Inferior parietal cortex (tissue), 1 donor: ENCODE data around the gene GPR55.

Experiments used
- DNase-seq: peaks from one replicate; pipeline ENCODE4 v3.0.0-alpha.2; 2016; ENCODE audit errors: extremely low spot score

GPR55 gene

GRCh38 chr2:230866756-230867523 lies 58.1 kb downstream of the GPR55 start:
- peak; percentile 59 for DNase-seq

- DNase-seq, result no peak
These were observed 59.0 kb downstream of the GPR55 start for GRCh38 chr2:230865766-230866755.

GRCh38 chr2:230865307-230865765 lies 59.7 kb downstream of the GPR55 start:
- DNase-seq, result no peak

- no peak for DNase-seq
These were observed 60.3 kb downstream of the GPR55 start, which contains the start of gene ITM2C for GRCh38 chr2:230864605-230865306. TSS of gene ITM2C (plus strand) at chr2:230864942. CDS start at chr2:230865026, 84 bp downstream.

GRCh38 chr2:230864122-230864604 lies 60.9 kb downstream of the GPR55 start:
- DNase-seq, result no peak

- DNase-seq, result no peak
These were observed 61.5 kb downstream of the GPR55 start for GRCh38 chr2:230863442-230864121.

GRCh38 chr2:230863031-230863430 lies 62.0 kb downstream of the GPR55 start:
- no peak for DNase-seq

GRCh38 chr2:230862292-230862691 lies 62.8 kb downstream of the GPR55 start:
- DNase-seq, result no peak

- DNase-seq, result no peak
These were observed 63.3 kb downstream of the GPR55 start for GRCh38 chr2:230861552-230862255.
